Measurements from ENCODE around the gene TSPOAP1.

DNA sequence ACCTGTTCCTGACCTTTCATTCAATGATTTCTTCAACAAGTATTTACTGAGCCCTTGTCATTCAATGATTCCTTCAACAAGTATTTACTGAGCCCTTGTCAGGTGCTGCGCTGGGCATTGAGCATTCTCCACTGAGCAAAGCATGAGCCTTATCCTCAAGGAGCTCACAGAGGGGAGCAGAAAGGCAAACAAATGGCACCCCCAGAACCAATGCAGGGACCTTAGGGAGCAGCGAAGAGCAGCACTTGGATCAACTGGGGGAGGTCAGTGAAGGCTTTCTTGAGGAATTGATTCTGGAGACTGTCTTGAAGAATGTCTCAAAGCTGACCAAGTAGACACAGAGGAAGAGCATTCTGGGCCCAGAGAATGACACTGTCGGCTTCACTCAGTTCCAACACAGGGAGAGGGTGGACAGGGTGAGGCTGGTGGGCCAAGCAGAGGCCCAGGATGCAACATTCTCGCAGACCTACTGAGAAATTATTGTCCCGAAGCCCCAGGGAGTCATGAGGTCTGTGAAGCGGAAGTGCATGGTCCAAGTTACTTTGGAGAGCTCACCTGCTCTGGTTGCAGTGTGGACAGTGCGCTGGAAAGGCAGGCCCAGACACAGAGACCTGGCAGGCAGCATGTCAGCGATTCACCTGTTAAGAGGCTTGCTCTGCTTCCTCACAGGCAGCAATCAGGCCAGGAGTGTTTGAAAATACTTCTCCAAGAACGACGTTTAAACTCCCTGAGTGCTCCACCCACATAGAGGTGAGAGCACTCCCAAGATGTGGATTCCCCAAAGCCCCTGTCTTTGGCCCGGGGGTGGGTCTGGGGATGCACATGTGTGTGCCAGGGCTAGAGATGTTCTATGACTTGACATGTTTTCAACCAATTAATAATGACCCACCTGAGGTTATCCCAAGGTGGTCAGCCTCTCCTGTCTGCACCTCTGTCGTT, 44.7 kb downstream of the TSPOAP1 start:
- TF ChIP-seq POLR2A (IDR thresholded peaks at IDR 0.05; ENCODE audit: low read depth, low read length), result no peak
- TF ChIP-seq POLR2AphosphoS5 (IDR thresholded peaks at IDR 0.05; ENCODE audit: low read depth, low read length), result no peak
- no peak for TF ChIP-seq TAF1 (IDR thresholded peaks at IDR 0.05; ENCODE audit: borderline replicate concordance, low read depth, low read length)

Data from GM12892 (cell line).